ENCODE data around the gene M1AP.

GRCh38 chr2:74632209-74632938, 15.8 kb downstream of the M1AP start:
- TF ChIP-seq EZH2 (optimal IDR thresholded peaks at IDR 0.05; ENCODE audit: low read depth, low read length) (no peak), CTCF (IDR thresholded peaks at IDR 0.05; ENCODE audit: low read length) (no peak)

Data from MM.1S (cell line).